HG03103 (cell line): ENCODE measurements around the gene RPL37.
"Not testable (repeated sequence)": the region's sequence is repeated elsewhere in the genome, so short reads cannot be mapped to it uniquely, and the experiment has no call there.

Experiments
- ATAC-seq: cut with Tn5 transposase; IDR thresholded peaks from one replicate; pipeline ENCODE4 v1.9.1; 2021; ENCODE audit warnings: low read depth; ENCODE audit not compliant: unreplicated experiment

Gene RPL37

GRCh38 chr5:40834391-40834848 lies 602 bp downstream of the RPL37 start:
- ATAC-seq: no peak

GRCh38 chr5:40833712-40834229 lies 1.3 kb downstream of the RPL37 start:
- no peak for ATAC-seq

- no peak for ATAC-seq
Observed at GRCh38 chr5:40832345-40832744, 2.7 kb downstream of the RPL37 start.

- ATAC-seq: no peak
Observed at GRCh38 chr5:40831346-40832210, 3.4 kb downstream of the RPL37 start.

- no peak for ATAC-seq
Observed at GRCh38 chr5:40829748-40830533, 5.1 kb downstream of the RPL37 start.

- ATAC-seq: no peak
Observed at GRCh38 chr5:40828690-40829661, 6.0 kb downstream of the RPL37 start.

GRCh38 chr5:40828021-40828631 lies 6.9 kb downstream of the RPL37 start:
- ATAC-seq: no peak

GRCh38 chr5:40827188-40827977 lies 7.6 kb downstream of the RPL37 start:
- no peak for ATAC-seq

- ATAC-seq: no peak
Observed at GRCh38 chr5:40826489-40827187, 8.4 kb downstream of the RPL37 start.

GRCh38 chr5:40825461-40826043 lies 9.5 kb downstream of the RPL37 start:
- ATAC-seq: not testable (repeated sequence)

GRCh38 chr5:40823459-40823858 lies 11.6 kb downstream of the RPL37 start:
- ATAC-seq: no peak

- no peak for ATAC-seq
Observed at GRCh38 chr5:40813698-40814281, 21.2 kb downstream of the RPL37 start.

- ATAC-seq: no peak
Observed at GRCh38 chr5:40812125-40812524, 22.9 kb downstream of the RPL37 start.

- ATAC-seq: no peak
Observed at GRCh38 chr5:40801771-40802562, 33.1 kb downstream of the RPL37 start.

- no peak for ATAC-seq
Observed at GRCh38 chr5:40799258-40799657, 35.8 kb downstream of the RPL37 start.

GRCh38 chr5:40798801-40799210 lies 36.2 kb downstream of the RPL37 start:
- no peak for ATAC-seq
